ENCODE measurements around the gene SCMH1.

DNA sequence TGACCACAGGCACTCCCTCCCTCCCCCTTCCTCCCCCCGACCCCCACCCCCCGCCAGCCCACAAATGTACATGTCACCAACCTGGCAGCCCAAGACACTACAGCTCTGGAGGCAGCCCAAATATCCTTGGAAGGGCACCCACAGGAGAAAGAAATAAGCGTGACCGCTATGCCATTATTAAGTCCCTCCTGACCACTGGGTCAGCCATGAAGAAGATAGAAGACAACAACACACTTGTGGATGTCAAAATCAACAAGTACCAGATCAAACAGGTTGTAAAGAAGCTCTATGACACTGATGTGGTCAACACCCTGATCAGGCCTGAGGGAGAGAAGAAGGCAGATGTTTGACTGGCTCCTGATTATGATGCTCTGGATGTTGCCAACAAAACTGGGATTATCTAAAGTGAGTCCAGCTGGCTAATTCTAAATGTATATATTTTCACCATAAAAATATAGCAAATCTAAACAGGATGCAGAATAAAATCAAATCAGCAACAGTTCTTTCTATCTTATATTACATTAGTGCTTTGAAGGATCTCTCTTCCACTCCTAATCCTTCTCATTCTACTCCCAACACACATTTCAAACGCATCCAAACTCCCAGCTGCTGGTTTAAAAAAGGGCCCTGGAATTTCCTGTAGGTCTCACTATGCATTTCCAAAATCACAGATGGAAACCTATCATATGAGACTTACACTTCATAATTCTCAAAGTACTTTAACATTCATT, 143.2 kb downstream of the SCMH1 start:
- TF ChIP-seq CTCF (IDR thresholded peaks at IDR 0.05) (no peak), EP300 (IDR thresholded peaks at IDR 0.05) (no peak), POLR2AphosphoS5 (IDR thresholded peaks at IDR 0.05) (no peak)
